NT2/D1 (cell line): Measurements from ENCODE around the gene LRMDA.
A peak's percentile ranks its signal among the peaks of the same experiment; 100 is the strongest.

Source experiments
- SUZ12 ChIP-seq: IDR thresholded peaks from 2 replicates; pipeline ENCODE4 v1.6.1; 2011; ENCODE audit not compliant: insufficient read length, insufficient read depth; ENCODE audit errors: extremely low read depth
- YY1 ChIP-seq: IDR thresholded peaks from 2 replicates; pipeline ENCODE4 v1.6.1; 2011; ENCODE audit not compliant: insufficient read length, insufficient read depth
- ZNF274 ChIP-seq: IDR thresholded peaks from 2 replicates; pipeline ENCODE4 v1.6.1; 2011; ENCODE audit warnings: mild to moderate bottlenecking, low read depth, low read length

DNA sequence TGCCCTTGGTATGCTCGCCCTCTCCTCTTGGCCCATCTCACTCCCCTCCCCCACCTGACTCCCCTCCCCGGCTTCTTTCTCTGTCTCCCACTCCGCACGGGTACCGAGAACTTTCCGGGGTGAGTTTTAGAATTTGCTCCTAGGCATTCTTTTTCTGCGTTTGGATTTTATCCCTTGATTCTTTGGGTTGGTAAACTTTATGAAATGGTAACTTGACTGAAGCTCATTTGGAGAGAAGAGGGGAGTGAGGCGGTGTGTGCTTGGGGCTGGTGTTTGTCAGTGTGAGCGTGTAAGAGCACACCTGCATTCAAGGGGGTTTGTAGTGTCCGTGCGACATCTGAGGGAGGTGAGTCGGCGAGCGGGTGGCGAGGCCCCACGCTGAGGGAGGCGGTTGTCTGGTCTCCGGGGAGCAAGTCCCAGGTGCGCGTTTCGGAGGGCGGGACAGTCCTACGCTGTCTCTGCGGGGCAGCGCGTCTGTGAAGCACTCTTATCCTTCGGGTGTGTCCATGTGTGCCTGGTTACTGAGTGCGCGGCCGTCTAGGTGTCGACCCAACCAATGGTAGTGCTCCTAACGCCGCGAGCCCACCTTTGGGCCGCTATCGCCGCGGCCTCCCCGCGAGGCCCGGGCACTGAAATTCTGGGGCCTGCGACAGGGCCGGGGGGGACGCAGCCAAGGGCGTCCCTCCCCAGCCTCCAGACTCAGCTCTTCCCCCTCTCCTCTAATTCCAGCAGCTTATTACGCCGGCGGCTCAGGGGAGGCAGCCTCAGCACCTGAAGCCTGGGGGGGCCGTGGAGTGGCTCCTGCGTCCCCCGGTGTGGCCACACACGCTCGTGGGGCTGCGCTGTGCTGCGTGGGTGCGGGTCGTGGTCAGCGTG is 27.2 kb upstream of the LRMDA start:
- TF ChIP-seq YY1 = no peak
- no peak for TF ChIP-seq ZNF274
- TF ChIP-seq SUZ12 = peak; percentile 50
